GM19455 (cell line): ENCODE measurements around the gene PLLP.

ENCODE experiments used
- ATAC-seq: cut with Tn5 transposase; IDR thresholded peaks from one replicate; pipeline ENCODE4 v1.9.1; 2021; ENCODE audit not compliant: unreplicated experiment

The PLLP gene

GRCh38 chr16:57258226-57258909, 26.1 kb downstream of the PLLP start:
- ATAC-seq: no peak

GRCh38 chr16:57257455-57258070, 26.9 kb downstream of the PLLP start:
- ATAC-seq: no peak

GRCh38 chr16:57256601-57257395, 27.7 kb downstream of the PLLP start:
- ATAC-seq: no peak

GRCh38 chr16:57255686-57256415, 28.6 kb downstream of the PLLP start:
- no peak for ATAC-seq

- no peak for ATAC-seq
Observed at GRCh38 chr16:57253466-57253865, 31.0 kb downstream of the PLLP start.

- no peak for ATAC-seq
Observed at GRCh38 chr16:57252148-57252721, 32.2 kb downstream of the PLLP start.

- ATAC-seq: no peak
Observed at GRCh38 chr16:57251352-57251751, 33.1 kb downstream of the PLLP start.

GRCh38 chr16:57245472-57246113, 38.9 kb downstream of the PLLP start:
- peak; percentile 30 for ATAC-seq

GRCh38 chr16:57244767-57245471, 39.6 kb downstream of the PLLP start, which contains the start of gene ARL2BP:
TSS of gene ARL2BP (plus strand) at chr16:57245259. CDS start at chr16:57245368, 109 bp downstream.
- peak; percentile 94 for ATAC-seq

GRCh38 chr16:57244463-57244766, 40.1 kb downstream of the PLLP start:
- peak; percentile 34 for ATAC-seq

- no peak for ATAC-seq
Observed at GRCh38 chr16:57242650-57243049, 41.8 kb downstream of the PLLP start.

- no peak for ATAC-seq
Observed at GRCh38 chr16:57240851-57241250, 43.6 kb downstream of the PLLP start.

GRCh38 chr16:57239107-57239506, 45.4 kb downstream of the PLLP start:
- ATAC-seq: no peak

GRCh38 chr16:57238682-57239081, 45.8 kb downstream of the PLLP start:
- ATAC-seq: no peak

GRCh38 chr16:57236022-57236350, 48.5 kb downstream of the PLLP start:
- ATAC-seq: no peak

GRCh38 chr16:57235128-57236021, 49.1 kb downstream of the PLLP start:
- ATAC-seq: no peak

GRCh38 chr16:57234707-57235092, 49.8 kb downstream of the PLLP start:
- ATAC-seq: no peak

GRCh38 chr16:57233944-57234706, 50.3 kb downstream of the PLLP start:
- ATAC-seq: no peak
